ENCODE data around the gene ILKAP.

GRCh38 chr2:238238766-238239542 lies 35.5 kb upstream of the ILKAP start:
- no peak for TF ChIP-seq EZH2 (IDR thresholded peaks at IDR 0.05; ENCODE audit: borderline replicate concordance, low read length)
- peak; percentile 21; the same call in 1 of the 2 replicates for TF ChIP-seq CTCF (IDR thresholded peaks at IDR 0.05; ENCODE audit: low read length)
